ENCODE data around the gene FOXJ2. TPM values are rescaled to one million over a fixed set of nuclear protein-coding genes. Genes with fewer than 3 reads are reported as not detected.

The FOXJ2 gene
- total and polyA plus RNA-seq, 2 of the 4 experiments (the other 2 are of a cell fraction): 3.0 to 8.4 TPM

GRCh38 chr12:8048906-8049305 is 16.4 kb downstream of the FOXJ2 start:
- no peak overlapping the region for H2AK5ac ChIP-seq (ENCODE audit: low read depth, low read length)
- DNase-seq (no peak), ATAC-seq (ENCODE audit: low read depth) (no peak)
- H2BK5ac ChIP-seq (ENCODE audit: low read depth, low read length, poor library complexity, severe bottlenecking): no peak overlapping the region
- in situ Hi-C loops (cut with MboI; ENCODE audit: low sequenced_read_pairs): loop anchor here (25.0 kb wide), 1 partner anchor 412 kb away; no protein-coding TSS in a partner anchor
- H3K27me3 ChIP-seq (ENCODE audit: control insufficient read depth, insufficient read depth, low read length): no peaks in the 10 kb centered on the region
- no peak overlapping the region for H4K5ac ChIP-seq (ENCODE audit: low read depth, low read length)
- dilution Hi-C loops (cut with HindIII; ENCODE audit: low sequenced_read_pairs, unreplicated experiment): no loop called here
- POLR2A ChIA-PET (ENCODE audit: unreplicated experiment): no interaction called here
- intact Hi-C loops (cut with micrococcal nuclease): no loop called here
- no peak overlapping the region for H3K4me2 ChIP-seq (ENCODE audit: low read depth, low read length)
- H4K20me1 ChIP-seq (ENCODE audit: insufficient read depth, low read length): no peaks in the 10 kb centered on the region; the same call in 1 of the 2 replicates
- H3K14ac ChIP-seq (replicated peaks; ENCODE audit: low read depth, low read length): no peak overlapping the region
- H2BK15ac ChIP-seq (ENCODE audit: low read depth, low read length): no peak overlapping the region
- H2AK9ac ChIP-seq (replicated peaks; ENCODE audit: low read depth, low read length, poor library complexity): no peak overlapping the region
- no peak overlapping the region for H3K56ac ChIP-seq (ENCODE audit: extremely low read depth, insufficient read depth, low read length)
- H4K91ac ChIP-seq (ENCODE audit: insufficient read depth, low read depth, low read length): no peak overlapping the region
- 20% methylated on average over 1 of the region's 4 CpGs; no CpG with 5 or more reads in 1 of the 2 experiments for WGBS, 2 experiments (ENCODE audit: extremely low coverage in 2 of 2, insufficient read length in 1 of 2)
- H3K9me3 ChIP-seq (ENCODE audit: control insufficient read depth, insufficient read depth, low read length): no peaks in the 10 kb centered on the region
- H2BK20ac ChIP-seq (ENCODE audit: low read depth, low read length): no peak overlapping the region
- no peak overlapping the region for H2AFZ ChIP-seq (replicated peaks; ENCODE audit: low read length, poor library complexity)
- H2BK120ac ChIP-seq (ENCODE audit: low read depth, low read length): no peak overlapping the region
- CTCF ChIA-PET: interaction anchor here (0.9 kb wide), 1 partner anchor 29 kb away, joined by 4 read pairs; no protein-coding TSS in a partner anchor
- no peak overlapping the region for H3K4ac ChIP-seq (ENCODE audit: low read depth, low read length)
- H3K4me3 ChIP-seq (ENCODE audit: insufficient read depth, low read depth, low read length): no peak overlapping the region
- TF ChIP-seq MXI1 (IDR thresholded peaks at IDR 0.05; ENCODE audit: borderline replicate concordance, low read depth, low read length) (no peak), RFX5 (IDR thresholded peaks at IDR 0.05; ENCODE audit: low read depth, low read length) (no peak), RAD21 (IDR thresholded peaks at IDR 0.05; ENCODE audit: low read length) (no peak), CTCF (conservative IDR thresholded peaks at IDR 0.05; ENCODE audit: low read depth, low read length) (no peak)
- peaks cover 43% of the 10 kb centered on the region for H3K36me3 ChIP-seq (ENCODE audit: control insufficient read depth, insufficient read depth, low read length)
- H4K8ac ChIP-seq (ENCODE audit: low read depth in 2 of 2, low read length in 2 of 2): no peak overlapping the region
- no peak overlapping the region for H3K9ac ChIP-seq (ENCODE audit: low read depth, low read length)
- no peaks in the 10 kb centered on the region for H3K4me1 ChIP-seq (ENCODE audit: control insufficient read depth, insufficient read depth, low read length)
- no peak overlapping the region for H3K18ac ChIP-seq (ENCODE audit: low read depth, low read length)
- BruUV-seq (replicated peaks): no TSS peak
- no peaks in the 10 kb centered on the region for H3K9me1 ChIP-seq (ENCODE audit: insufficient read depth, low read length)
- H3K79me1 ChIP-seq (ENCODE audit: low read depth in 1 of 2, low read length in 2 of 2): no peaks in the 10 kb centered on the region; a peak in 2 of 4 replicates
- no peak overlapping the region for H3K27ac ChIP-seq (ENCODE audit: insufficient read depth, low read length)
- H3K23ac ChIP-seq (ENCODE audit: low read depth, low read length): no peak overlapping the region

Data from IMR-90 (cell line).